Smooth muscle cell of the brain vasculature (primary cell): Measurements from ENCODE around the gene ZFX.
"Not testable (repeated sequence)": the region's sequence is repeated elsewhere in the genome, so short reads cannot be mapped to it uniquely, and the experiment has no call there.

Experiments used
- DNase-seq: peaks from one replicate; pipeline ENCODE4 v3.0.0-alpha.2; 2012; ENCODE audit warnings: low read depth, low spot score

The ZFX gene

GRCh38 chrX:24151513-24151912 lies 2.0 kb downstream of the ZFX start:
- DNase-seq, result no peak

GRCh38 chrX:24153178-24153795 lies 3.8 kb downstream of the ZFX start:
- DNase-seq, result no peak

GRCh38 chrX:24153796-24154189 lies 4.3 kb downstream of the ZFX start:
- DNase-seq, result no peak

- no peak for DNase-seq
Observed at GRCh38 chrX:24154490-24155034, 5.0 kb downstream of the ZFX start.

- not testable (repeated sequence) for DNase-seq
Observed at GRCh38 chrX:24155747-24156146, 6.2 kb downstream of the ZFX start.

- no peak for DNase-seq
Observed at GRCh38 chrX:24156177-24156576, 6.6 kb downstream of the ZFX start.

- no peak for DNase-seq
Observed at GRCh38 chrX:24158881-24159280, 9.4 kb downstream of the ZFX start.

- no peak for DNase-seq
Observed at GRCh38 chrX:24166078-24166477, 16.5 kb downstream of the ZFX start.

- DNase-seq, result no peak
Observed at GRCh38 chrX:24167719-24168472, 18.4 kb downstream of the ZFX start.

GRCh38 chrX:24168807-24169206 lies 19.3 kb downstream of the ZFX start:
- no peak for DNase-seq

- DNase-seq, result no peak
Observed at GRCh38 chrX:24169211-24169610, 19.7 kb downstream of the ZFX start.

GRCh38 chrX:24173115-24173847 lies 23.8 kb downstream of the ZFX start:
- DNase-seq, result no peak

GRCh38 chrX:24175276-24175675 lies 25.7 kb downstream of the ZFX start:
- DNase-seq, result no peak

GRCh38 chrX:24178441-24178840 lies 28.9 kb downstream of the ZFX start:
- no peak for DNase-seq

GRCh38 chrX:24184018-24184417 lies 34.5 kb downstream of the ZFX start:
- no peak for DNase-seq

GRCh38 chrX:24186483-24186882 lies 37.0 kb downstream of the ZFX start:
- no peak for DNase-seq

- no peak for DNase-seq
Observed at GRCh38 chrX:24186986-24187385, 37.5 kb downstream of the ZFX start.

GRCh38 chrX:24189490-24189889 lies 40.0 kb downstream of the ZFX start:
- DNase-seq, result no peak

- no peak for DNase-seq
Observed at GRCh38 chrX:24190500-24191156, 41.1 kb downstream of the ZFX start.

- no peak for DNase-seq
Observed at GRCh38 chrX:24196509-24196908, 47.0 kb downstream of the ZFX start.

GRCh38 chrX:24198101-24198500 lies 48.6 kb downstream of the ZFX start:
- DNase-seq, result no peak

- DNase-seq, result no peak
Observed at GRCh38 chrX:24200133-24200532, 50.6 kb downstream of the ZFX start.
